RWPE1 (cell line): ENCODE measurements around the gene DMD.

Experiments used
- CTCF ChIA-PET: fragments of 350-600 bp; sonication (Branson Sonifier 250); formaldehyde crosslinking; extraction: SDS; loops from one replicate; lab custom pipeline; 2021; lab: Yijun Ruan, JAX
- POLR2A ChIA-PET: fragments of 400-600 bp; formaldehyde crosslinking; extraction: SDS; loops from one replicate; lab custom pipeline; 2020; ENCODE audit warnings: antibody characterized with exemption; ENCODE audit not compliant: low non-redundant PET; lab: Yijun Ruan, JAX
- DNase-seq: peaks from one replicate; pipeline ENCODE4 v3.0.0; 2012; ENCODE audit warnings: low spot score
- H3K27ac ChIP-seq: fragments of 450-650 bp; 2 replicates; pipeline ENCODE4 v1.5.1; 2017
- TF ChIP-seq, protein P1 (sequence below): fragments of 450-650 bp; conservative IDR thresholded peaks from 2 replicates; pipeline ENCODE4 v1.5.1; 2017; ENCODE audit warnings: low read depth, mild to moderate bottlenecking

DMD gene

DNA sequence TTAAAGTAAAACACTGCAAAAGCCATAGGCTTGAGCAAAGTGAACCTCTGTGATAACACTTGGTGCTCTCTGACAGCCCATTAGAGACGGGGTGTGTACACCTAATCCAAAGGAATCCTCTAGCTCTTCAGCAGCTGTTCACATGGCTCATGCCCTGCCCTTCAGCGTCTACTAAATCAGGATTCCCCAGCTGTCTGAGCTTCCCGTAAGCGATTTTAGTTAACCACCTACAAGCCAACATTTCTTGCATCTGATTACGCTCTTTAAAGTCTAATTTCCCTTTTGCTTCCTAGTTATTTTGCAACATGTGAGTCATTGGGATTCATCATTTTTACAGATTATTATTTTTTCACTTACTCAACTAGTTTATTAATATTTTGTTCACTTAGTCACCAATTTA, 6.5 kb downstream of the DMD start:
- CTCF ChIA-PET: no interaction called here
- TF ChIP-seq, protein P1, sequence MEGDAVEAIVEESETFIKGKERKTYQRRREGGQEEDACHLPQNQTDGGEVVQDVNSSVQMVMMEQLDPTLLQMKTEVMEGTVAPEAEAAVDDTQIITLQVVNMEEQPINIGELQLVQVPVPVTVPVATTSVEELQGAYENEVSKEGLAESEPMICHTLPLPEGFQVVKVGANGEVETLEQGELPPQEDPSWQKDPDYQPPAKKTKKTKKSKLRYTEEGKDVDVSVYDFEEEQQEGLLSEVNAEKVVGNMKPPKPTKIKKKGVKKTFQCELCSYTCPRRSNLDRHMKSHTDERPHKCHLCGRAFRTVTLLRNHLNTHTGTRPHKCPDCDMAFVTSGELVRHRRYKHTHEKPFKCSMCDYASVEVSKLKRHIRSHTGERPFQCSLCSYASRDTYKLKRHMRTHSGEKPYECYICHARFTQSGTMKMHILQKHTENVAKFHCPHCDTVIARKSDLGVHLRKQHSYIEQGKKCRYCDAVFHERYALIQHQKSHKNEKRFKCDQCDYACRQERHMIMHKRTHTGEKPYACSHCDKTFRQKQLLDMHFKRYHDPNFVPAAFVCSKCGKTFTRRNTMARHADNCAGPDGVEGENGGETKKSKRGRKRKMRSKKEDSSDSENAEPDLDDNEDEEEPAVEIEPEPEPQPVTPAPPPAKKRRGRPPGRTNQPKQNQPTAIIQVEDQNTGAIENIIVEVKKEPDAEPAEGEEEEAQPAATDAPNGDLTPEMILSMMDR: no peak
- POLR2A ChIA-PET: no interaction called here
- H3K27ac ChIP-seq: no peak overlapping the region
- no peak for DNase-seq

DNA sequence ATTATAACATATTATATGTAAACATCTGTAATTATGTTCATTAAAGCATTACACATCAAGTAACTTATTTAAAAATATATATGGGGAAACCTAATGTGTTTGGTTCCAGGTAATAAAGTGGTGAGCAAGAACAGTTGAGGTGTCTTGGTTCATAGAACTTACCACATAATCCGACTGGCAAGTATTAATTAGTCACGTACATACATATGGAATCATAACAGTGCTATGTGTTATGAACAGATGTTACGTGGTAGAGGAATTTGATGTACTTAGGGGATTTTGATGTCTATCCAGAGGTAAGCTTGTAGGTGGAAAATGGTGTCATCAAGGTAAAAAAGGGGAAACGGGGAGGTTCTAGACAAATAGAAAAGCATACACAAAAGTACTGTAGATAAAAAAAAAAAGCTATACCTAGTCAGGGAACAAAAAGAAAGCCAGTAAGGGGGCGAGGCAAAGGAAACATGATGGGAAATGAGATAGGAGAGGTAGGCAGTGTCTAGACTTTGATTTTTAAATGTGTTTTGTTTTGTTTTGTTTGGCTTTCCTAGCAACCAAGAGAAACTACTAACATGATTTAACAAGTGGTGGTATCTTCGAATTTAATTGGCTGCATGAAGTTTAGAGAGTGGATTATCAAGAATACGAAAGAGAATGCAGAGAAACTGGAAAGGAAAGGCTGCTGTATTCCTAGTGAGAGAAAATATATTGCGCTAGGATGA, 12.6 kb downstream of the DMD start:
- H3K27ac ChIP-seq: no peak overlapping the region
- ChIA-PET POLR2A (no interaction called here), CTCF (interaction anchor here (0.5 kb wide), 1 partner anchor 1504 kb away, joined by 3 read pairs; no protein-coding TSS in a partner anchor)
- no peak for DNase-seq
- TF ChIP-seq, protein P1: no peak

DNA sequence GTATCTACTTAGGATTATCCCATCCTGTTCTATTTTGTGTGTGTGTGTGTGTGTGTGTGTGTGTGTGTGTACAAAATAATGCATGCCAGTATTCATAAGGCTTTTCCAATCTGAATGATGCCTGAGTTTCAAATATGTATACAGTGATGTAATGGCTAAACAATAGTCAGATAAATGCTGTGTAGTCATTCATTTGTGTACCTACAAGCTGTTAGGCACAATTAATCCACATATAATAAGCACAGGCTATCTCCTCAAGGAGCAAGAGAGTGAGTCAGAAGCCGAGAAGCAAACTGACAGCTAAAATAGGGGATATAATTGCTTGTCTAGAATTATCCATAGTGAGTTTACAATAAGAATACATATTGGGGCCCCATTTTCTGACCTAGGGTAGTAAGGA, 15.7 kb downstream of the DMD start:
- H3K27ac ChIP-seq: no peak overlapping the region
- no peak for DNase-seq
- POLR2A ChIA-PET: no interaction called here
- CTCF ChIA-PET: no interaction called here
- TF ChIP-seq, protein P1: no peak

DNA sequence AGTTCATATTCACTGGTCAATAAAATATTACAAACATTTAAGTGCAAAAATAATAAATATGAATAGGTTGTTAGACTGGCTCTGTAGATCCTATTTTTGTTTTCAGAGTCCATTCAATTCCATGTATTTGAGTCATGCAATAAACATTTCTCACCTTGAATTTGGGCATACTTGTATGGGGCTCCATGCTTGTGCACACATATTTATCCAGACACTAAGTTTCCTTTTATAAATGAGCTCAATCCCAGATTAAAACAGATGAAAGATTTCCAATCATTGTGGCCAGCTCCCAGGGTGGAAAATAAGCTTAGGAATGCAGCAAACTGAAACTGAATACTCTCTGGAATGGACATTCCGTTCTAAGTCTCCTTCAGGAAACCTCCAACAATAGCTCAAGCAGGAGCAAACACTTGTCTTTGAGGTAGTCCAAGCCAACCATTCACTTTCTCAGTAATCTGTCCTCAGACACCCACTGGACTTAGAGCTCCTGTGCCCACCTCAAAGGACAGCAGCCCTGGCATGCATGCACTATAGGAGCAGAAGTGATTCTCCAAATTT, 16.4 kb downstream of the DMD start:
- ChIA-PET CTCF (no interaction called here), POLR2A (no interaction called here)
- TF ChIP-seq, protein P1: no peak
- H3K27ac ChIP-seq: no peak overlapping the region
- DNase-seq: no peak

DNA sequence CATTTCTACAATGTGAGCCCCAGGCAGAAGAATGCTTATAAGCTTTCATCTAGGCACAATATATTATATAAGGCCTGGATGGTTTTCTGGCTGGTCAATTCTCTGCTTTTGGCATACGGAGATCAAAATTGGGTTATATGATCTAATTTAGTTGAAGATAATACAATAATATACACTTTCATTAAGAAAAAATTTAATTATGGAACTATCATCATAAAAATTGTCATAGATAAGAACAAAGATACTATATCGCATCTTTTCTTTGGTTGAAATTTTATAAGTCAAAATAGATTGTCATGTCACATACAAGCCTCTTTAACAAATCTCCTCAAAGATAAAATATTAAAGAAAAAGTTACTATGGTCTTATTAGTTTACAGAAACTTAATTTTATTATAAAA, 17.1 kb downstream of the DMD start:
- DNase-seq: no peak
- ChIA-PET CTCF (no interaction called here), POLR2A (no interaction called here)
- TF ChIP-seq, protein P1: no peak
- no peak overlapping the region for H3K27ac ChIP-seq

DNA sequence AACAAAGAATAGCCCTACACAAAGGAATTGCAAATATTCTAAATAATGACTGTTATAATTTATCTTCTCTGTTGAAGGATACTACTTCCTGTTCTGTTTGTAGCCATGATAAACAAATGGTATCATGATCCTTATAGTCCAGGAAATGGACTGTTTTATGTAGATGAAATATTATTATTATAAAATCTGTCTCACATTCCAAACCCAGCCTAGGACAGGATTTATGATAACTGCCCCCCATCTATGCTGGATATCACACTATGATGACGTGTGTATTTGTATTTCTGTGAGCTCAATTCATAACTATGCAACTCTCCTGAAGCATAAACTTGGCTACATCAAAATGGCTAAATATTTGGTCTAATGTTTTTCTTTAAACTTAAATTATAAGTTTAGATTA, 21.3 kb downstream of the DMD start:
- DNase-seq: no peak
- ChIA-PET POLR2A (no interaction called here), CTCF (no interaction called here)
- H3K27ac ChIP-seq: no peak overlapping the region
- TF ChIP-seq, protein P1: no peak
